Body of pancreas (tissue), 4 donors: ENCODE measurements around the gene IPPK.

Experiments
- CTCF ChIP-seq, 7 experiments: fragments of 450-650 bp in 4 of 7; fragments of 200-600 bp in 3 of 7; sonication (generic) in 3 of 7; IDR thresholded peaks; one replicate each; pipeline ENCODE4 v1.5.1; 2016 to 2019; ENCODE audit warnings: antibody characterized with exemption in 7 of 7
- POLR2A ChIP-seq, 3 donors: fragments of 450-650 bp; IDR thresholded peaks; one replicate each; pipeline ENCODE4 v1.6.1; 2016; ENCODE audit warnings: antibody characterized with exemption in 3 of 3, mild to moderate bottlenecking in 2 of 3

GRCh38 chr9:92589923-92590322 is 80.0 kb downstream of the IPPK start:
- no peak for TF ChIP-seq CTCF (IDR thresholded peaks at IDR 0.05)
- no peak for TF ChIP-seq POLR2A (IDR thresholded peaks at IDR 0.05)
